Loucy (cell line): Measurements from ENCODE around the gene STARD13.

ENCODE experiments used
- CTCF ChIP-seq: fragments of 200-600 bp; sonication (generic); conservative IDR thresholded peaks from 2 replicates; pipeline ENCODE4 v1.5.1; 2014; ENCODE audit warnings: mild to moderate bottlenecking, antibody characterized with exemption, low read length
- EZH2phosphoT487 ChIP-seq: fragments of 200-600 bp; IDR thresholded peaks from 2 replicates; pipeline ENCODE4 v1.6.1; 2018; ENCODE audit warnings: antibody characterized with exemption, mild to moderate bottlenecking, moderate library complexity, borderline replicate concordance

GRCh38 chr13:33308863-33309262 is 23.3 kb upstream of the STARD13 start:
- TF ChIP-seq CTCF = no peak
- no peak for TF ChIP-seq EZH2phosphoT487
